Ovary (tissue), 3 donors: ENCODE results near the gene ST3GAL4.

Experiments
- CTCF ChIP-seq, 3 donors: fragments of 450-650 bp in 2 of 3; fragments of 200-600 bp in 1 of 3; IDR thresholded peaks; one replicate each; pipeline versions ENCODE4 v1.5.1 to v1.8.0; 2016 to 2022; ENCODE audit warnings: antibody characterized with exemption in 3 of 3, mild to moderate bottlenecking in 1 of 3
- EP300 ChIP-seq: sonication (generic); formaldehyde crosslinking; IDR thresholded peaks from one replicate; pipeline ENCODE4 v1.6.1; 2017; ENCODE audit warnings: antibody characterized with exemption
- POLR2A ChIP-seq: fragments of 450-650 bp; IDR thresholded peaks from one replicate; pipeline ENCODE4 v1.6.1; 2017; ENCODE audit warnings: antibody characterized with exemption, mild to moderate bottlenecking, moderate library complexity
- donor health status: DM: no; HTN: no; CAD: no.

GRCh38 chr11:126456783-126457542 is 101.5 kb downstream of the ST3GAL4 start:
- TF ChIP-seq CTCF (IDR thresholded peaks at IDR 0.05), result no peak
- TF ChIP-seq POLR2A, result no peak
- no peak for TF ChIP-seq EP300
